Smooth muscle cell (in vitro differentiated cells): Measurements from ENCODE around the gene MAEL. TPM values are rescaled to one million over a fixed set of nuclear protein-coding genes. Genes with fewer than 3 reads are reported as not detected.
A peak's percentile ranks its signal among the peaks of the same experiment; 100 is the strongest.

Experiments
- DNase-seq: peaks from one replicate; lab custom pipeline; 2025; ENCODE audit not compliant: unreplicated experiment; lab: John Stamatoyannopoulos, UW
- H2AFZ ChIP-seq: fragments of 200-600 bp; sonication (generic); 2 replicates; pipeline ENCODE4 v1.6.0; 2016; ENCODE audit warnings: antibody characterized with exemption, low read depth, mild to moderate bottlenecking
- H3F3A ChIP-seq: fragments of 200-600 bp; sonication (generic); 2 replicates; pipeline ENCODE4 v1.6.0; 2017; ENCODE audit warnings: antibody characterized with exemption, low read depth
- H3K27ac ChIP-seq: fragments of 200-600 bp; sonication (generic); 2 replicates; pipeline ENCODE4 v1.5.1; 2016; ENCODE audit warnings: low read depth, mild to moderate bottlenecking
- H3K27me3 ChIP-seq: fragments of 200-600 bp; sonication (generic); 2 replicates; pipeline ENCODE4 v1.6.1; 2016; ENCODE audit warnings: low read depth, mild to moderate bottlenecking
- H3K36me3 ChIP-seq: fragments of 200-600 bp; sonication (generic); 2 replicates; pipeline ENCODE4 v1.5.1; 2016; ENCODE audit warnings: low read depth
- H3K4me1 ChIP-seq: fragments of 200-600 bp; sonication (generic); 2 replicates; pipeline ENCODE4 v1.5.1; 2016; ENCODE audit warnings: low read depth
- H3K4me2 ChIP-seq: fragments of 200-600 bp; sonication (generic); 2 replicates; pipeline ENCODE4 v1.6.0; 2016; ENCODE audit warnings: mild to moderate bottlenecking
- H3K4me3 ChIP-seq: fragments of 200-600 bp; sonication (generic); 2 replicates; pipeline ENCODE4 v1.5.1; 2016; ENCODE audit warnings: mild to moderate bottlenecking
- H3K79me2 ChIP-seq: fragments of 200-600 bp; sonication (generic); 2 replicates; pipeline ENCODE4 v1.6.0; 2016; ENCODE audit warnings: low read depth, mild to moderate bottlenecking
- H3K9ac ChIP-seq: fragments of 200-600 bp; sonication (generic); 2 replicates; pipeline ENCODE4 v1.6.0; 2016; ENCODE audit warnings: low read depth
- H3K9me3 ChIP-seq: fragments of 200-600 bp; sonication (generic); replicated peaks from 2 replicates; pipeline ENCODE4 v1.5.1; 2016; ENCODE audit warnings: low read depth
- H4K20me1 ChIP-seq: fragments of 200-600 bp; sonication (generic); 2 replicates; pipeline ENCODE4 v1.6.0; 2016; ENCODE audit warnings: low read depth
- WGBS: methylation state at CpG from one replicate; pipeline ENCODE4 v1.1.7; 2016; ENCODE audit warnings: low lambda C conversion rate; 5-methylcytosine and 5-hydroxymethylcytosine counted together
- polyA plus RNA-seq: library from polyadenylated mRNA; unstranded; fragments of >200 nt; fragmentation: Nextera tagmentation; extraction: Ambion mirVana; gene quantifications from 2 replicates; pipeline ENCODE4 v1.2.1, GENCODE V29; 2016
- total RNA-seq: library from RNA; depleted of rRNA; stranded (reverse); fragments of >200 nt; gene quantifications from 2 replicates; pipeline ENCODE4 v1.2.3, GENCODE V29; 2014
- TF ChIP-seq, protein P1 (sequence below): fragments of 200-600 bp; sonication (generic); IDR thresholded peaks from 2 replicates; pipeline ENCODE4 v1.5.1; 2017; ENCODE audit warnings: borderline replicate concordance, mild to moderate bottlenecking, antibody characterized with exemption; ENCODE audit not compliant: insufficient read depth, poor library complexity, severe bottlenecking

Gene MAEL
- total and polyA plus RNA-seq, 2 experiments from 2014 or later, result 0.27 TPM; not detected in 1

DNA sequence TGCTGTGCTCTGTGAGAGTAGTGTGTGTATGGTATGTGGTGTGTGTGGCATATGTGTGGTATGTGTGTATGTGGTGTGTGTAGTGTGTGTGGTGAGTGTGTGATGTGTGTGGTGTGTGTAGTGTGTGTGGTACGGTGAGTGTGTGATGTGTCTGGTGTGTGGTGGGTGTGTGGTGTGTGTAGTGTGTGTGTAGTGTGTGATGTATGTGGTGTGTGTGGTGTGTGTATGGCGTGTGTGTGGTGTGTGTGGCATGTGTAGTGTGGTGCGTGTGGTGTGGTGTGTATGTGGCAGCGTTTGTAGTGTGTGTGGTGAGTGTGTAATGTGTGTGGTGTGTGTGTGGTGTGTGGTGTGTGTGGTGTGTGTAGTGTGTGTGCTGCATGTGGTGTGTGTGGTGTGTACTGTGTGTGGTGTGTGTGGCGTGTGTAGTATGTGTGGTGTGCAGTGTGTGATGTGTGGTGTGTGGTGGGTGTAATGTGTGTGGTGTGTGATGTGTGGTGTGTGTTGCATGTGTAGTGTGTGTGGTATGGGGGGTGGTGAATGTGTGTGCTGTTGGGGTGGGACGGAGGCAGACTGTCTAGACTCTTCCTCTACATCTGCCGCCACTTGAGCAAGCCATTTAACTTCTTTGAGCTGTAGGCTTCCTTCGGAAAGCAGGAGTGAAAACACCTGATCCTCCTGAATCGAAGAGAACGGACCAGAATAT, 67.6 kb downstream of the MAEL start:
- Histone ChIP-seq H3F3A (no peaks in the 10 kb centered on the region), H4K20me1 (no peaks in the 10 kb centered on the region), H3K4me3 (no peak overlapping the region), H3K4me1 (peaks cover 4% of the 10 kb centered on the region), H3K36me3 (no peaks in the 10 kb centered on the region), H3K9ac (no peak overlapping the region), H3K9me3 (no peaks in the 10 kb centered on the region), H3K79me2 (no peaks in the 10 kb centered on the region), H3K27ac (no peak overlapping the region), H2AFZ (no peak overlapping the region), H3K4me2 (no peak overlapping the region), H3K27me3 (no peaks in the 10 kb centered on the region)
- WGBS, result 70% methylated on average over 6 of the region's 10 CpGs
- TF ChIP-seq, protein P1, sequence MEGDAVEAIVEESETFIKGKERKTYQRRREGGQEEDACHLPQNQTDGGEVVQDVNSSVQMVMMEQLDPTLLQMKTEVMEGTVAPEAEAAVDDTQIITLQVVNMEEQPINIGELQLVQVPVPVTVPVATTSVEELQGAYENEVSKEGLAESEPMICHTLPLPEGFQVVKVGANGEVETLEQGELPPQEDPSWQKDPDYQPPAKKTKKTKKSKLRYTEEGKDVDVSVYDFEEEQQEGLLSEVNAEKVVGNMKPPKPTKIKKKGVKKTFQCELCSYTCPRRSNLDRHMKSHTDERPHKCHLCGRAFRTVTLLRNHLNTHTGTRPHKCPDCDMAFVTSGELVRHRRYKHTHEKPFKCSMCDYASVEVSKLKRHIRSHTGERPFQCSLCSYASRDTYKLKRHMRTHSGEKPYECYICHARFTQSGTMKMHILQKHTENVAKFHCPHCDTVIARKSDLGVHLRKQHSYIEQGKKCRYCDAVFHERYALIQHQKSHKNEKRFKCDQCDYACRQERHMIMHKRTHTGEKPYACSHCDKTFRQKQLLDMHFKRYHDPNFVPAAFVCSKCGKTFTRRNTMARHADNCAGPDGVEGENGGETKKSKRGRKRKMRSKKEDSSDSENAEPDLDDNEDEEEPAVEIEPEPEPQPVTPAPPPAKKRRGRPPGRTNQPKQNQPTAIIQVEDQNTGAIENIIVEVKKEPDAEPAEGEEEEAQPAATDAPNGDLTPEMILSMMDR, result no peak
- no peak for DNase-seq

DNA sequence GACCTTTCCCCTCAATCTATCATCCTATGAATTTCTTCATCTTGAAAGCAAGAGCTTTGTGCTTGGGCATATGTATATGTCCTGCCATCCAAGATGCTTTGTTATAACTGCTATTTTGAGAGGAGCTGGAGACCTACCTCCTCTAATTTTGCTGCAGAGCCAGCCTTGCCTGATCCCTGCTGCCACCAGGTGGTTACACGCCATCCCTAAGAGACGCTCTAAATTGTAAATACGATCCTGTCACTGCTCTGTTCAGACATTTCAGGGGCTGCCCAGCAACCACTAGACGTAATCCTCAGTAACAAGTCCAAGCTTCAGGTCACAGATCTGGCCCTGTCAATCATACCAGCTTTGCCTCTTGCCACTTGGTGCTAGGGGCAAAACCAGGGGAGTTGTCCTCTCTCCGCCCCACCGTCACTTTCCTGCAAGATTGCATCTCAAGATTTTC, 68.2 kb downstream of the MAEL start:
- H3K27me3 ChIP-seq, result no peaks in the 10 kb centered on the region
- no peak for DNase-seq

DNA sequence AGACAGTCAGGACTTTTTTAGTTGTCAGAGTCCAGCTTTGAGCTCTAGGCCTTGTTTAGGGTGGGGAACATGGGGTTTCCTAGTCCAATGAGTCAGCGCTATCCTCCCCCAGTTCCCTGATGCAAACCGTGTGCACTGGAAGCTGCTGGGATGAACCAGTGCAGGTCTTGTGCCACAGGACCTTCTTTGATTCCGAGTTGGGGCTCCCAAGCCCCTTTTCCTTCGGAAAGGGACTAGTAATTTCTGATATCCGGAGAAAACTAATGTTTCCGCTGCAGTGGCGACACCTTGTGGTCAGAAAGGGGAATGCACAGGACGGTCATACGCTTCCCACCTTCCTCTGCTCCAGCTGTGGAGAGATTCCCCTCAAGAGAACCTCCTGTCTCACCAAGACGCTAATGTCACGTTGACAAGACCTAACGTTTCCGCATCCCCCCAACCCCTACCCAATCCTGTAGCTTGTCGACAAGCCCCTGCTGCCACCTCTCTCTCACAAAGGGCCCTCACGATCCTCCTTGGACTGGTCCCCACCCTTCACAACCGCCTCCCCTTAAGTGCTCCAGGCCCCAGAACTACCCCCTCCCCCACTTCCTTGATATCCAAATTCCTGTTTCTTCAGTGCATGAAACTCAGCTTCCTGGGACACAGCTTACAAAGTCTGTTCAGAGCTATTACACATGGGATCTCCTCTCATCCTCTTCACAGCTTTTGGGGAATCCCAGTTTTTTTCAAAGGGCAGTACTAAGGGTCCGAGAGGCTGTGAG, 70.1 kb downstream of the MAEL start:
- Histone ChIP-seq H3K4me1 (peaks cover 4% of the 10 kb centered on the region), H3K27me3 (no peaks in the 10 kb centered on the region), H2AFZ (peak overlapping the region; percentile 93), H3K36me3 (no peaks in the 10 kb centered on the region), H3K4me2 (peak overlapping the region; percentile 67), H3K27ac (no peak overlapping the region), H3K79me2 (no peaks in the 10 kb centered on the region), H3K9me3 (no peaks in the 10 kb centered on the region), H3F3A (no peaks in the 10 kb centered on the region), H3K9ac (no peak overlapping the region), H4K20me1 (no peaks in the 10 kb centered on the region), H3K4me3 (peak overlapping the region; percentile 11)
- WGBS, result 20% methylated on average over 15 of the region's 17 CpGs
- DNase-seq, result peak; percentile 32
- TF ChIP-seq, protein P1, result peak; percentile 93

More for the DNA sequence above, 68.2 kb downstream of the MAEL start:
- H3K36me3 ChIP-seq, result no peaks in the 10 kb centered on the region
- H4K20me1 ChIP-seq, result no peaks in the 10 kb centered on the region
- TF ChIP-seq, protein P1, result peak; percentile 48
- no peaks in the 10 kb centered on the region for H3K9me3 ChIP-seq
- H3F3A ChIP-seq, result no peaks in the 10 kb centered on the region
- H3K4me2 ChIP-seq, result no peak overlapping the region
- 52% methylated on average over 6 of the region's 6 CpGs for WGBS
- no peak overlapping the region for H3K4me3 ChIP-seq
- H3K79me2 ChIP-seq, result no peaks in the 10 kb centered on the region
- H3K27ac ChIP-seq, result no peak overlapping the region
- H3K9ac ChIP-seq, result no peak overlapping the region
- no peak overlapping the region for H2AFZ ChIP-seq
- H3K4me1 ChIP-seq, result peaks cover 4% of the 10 kb centered on the region
